Cardiac fibroblast (primary cell): Measurements from ENCODE around the gene NUDT21.

Source experiments
- DNase-seq, 2 donors: peaks; one replicate each; pipeline versions ENCODE4 v3.0.0 to v3.0.0-alpha.2; 2010; ENCODE audit warnings: low read depth in 2 of 2
- H3K4me3 ChIP-seq, 2 donors: replicated peaks in 1 of 2; 1 replicate in 1 of 2; 2 replicates in 1 of 2; pipeline ENCODE4 v1.5.1; 2011; ENCODE audit warnings: low read depth in 2 of 2, low read length in 2 of 2, mild to moderate bottlenecking in 2 of 2, moderate library complexity in 1 of 2
- CTCF ChIP-seq: IDR thresholded peaks from one replicate; pipeline ENCODE4 v1.5.1; 2011; ENCODE audit warnings: low read depth, mild to moderate bottlenecking, low read length, inconsistent platforms

The NUDT21 gene

GRCh38 chr16:56475201-56475600 is 24.1 kb upstream of the NUDT21 start:
- no peak for DNase-seq
- no peak for TF ChIP-seq CTCF
- H3K4me3 ChIP-seq, result no peak overlapping the region

GRCh38 chr16:56470666-56471065 is 19.5 kb upstream of the NUDT21 start:
- H3K4me3 ChIP-seq, result no peak overlapping the region
- DNase-seq, result no peak
- no peak for TF ChIP-seq CTCF

GRCh38 chr16:56470232-56470631 is 19.1 kb upstream of the NUDT21 start:
- no peak for DNase-seq
- no peak for TF ChIP-seq CTCF

GRCh38 chr16:56469748-56470147 is 18.6 kb upstream of the NUDT21 start:
- H3K4me3 ChIP-seq, result no peak overlapping the region
- no peak for TF ChIP-seq CTCF
- DNase-seq, result no peak

More at GRCh38 chr16:56470232-56470631, 19.1 kb upstream of the NUDT21 start:
- no peak overlapping the region for H3K4me3 ChIP-seq

GRCh38 chr16:56468800-56469199 is 17.7 kb upstream of the NUDT21 start:
- TF ChIP-seq CTCF, result no peak
- DNase-seq, result no peak
- H3K4me3 ChIP-seq, result no peak overlapping the region

- no peak overlapping the region for H3K4me3 ChIP-seq
- no peak for DNase-seq
- no peak for TF ChIP-seq CTCF
Observed at GRCh38 chr16:56466344-56466743, 15.2 kb upstream of the NUDT21 start.

- H3K4me3 ChIP-seq, result no peak overlapping the region
- no peak for DNase-seq
- TF ChIP-seq CTCF, result no peak
Observed at GRCh38 chr16:56463153-56463552, 12.0 kb upstream of the NUDT21 start.
